IPS-11a (cell line): Measurements from ENCODE around the gene OPA1.

Source experiments
- H3K4me3 ChIP-seq: one replicate; pipeline ENCODE4 v1.5.1; 2013; ENCODE audit warnings: low read depth, low read length, control low read depth

The OPA1 gene

DNA sequence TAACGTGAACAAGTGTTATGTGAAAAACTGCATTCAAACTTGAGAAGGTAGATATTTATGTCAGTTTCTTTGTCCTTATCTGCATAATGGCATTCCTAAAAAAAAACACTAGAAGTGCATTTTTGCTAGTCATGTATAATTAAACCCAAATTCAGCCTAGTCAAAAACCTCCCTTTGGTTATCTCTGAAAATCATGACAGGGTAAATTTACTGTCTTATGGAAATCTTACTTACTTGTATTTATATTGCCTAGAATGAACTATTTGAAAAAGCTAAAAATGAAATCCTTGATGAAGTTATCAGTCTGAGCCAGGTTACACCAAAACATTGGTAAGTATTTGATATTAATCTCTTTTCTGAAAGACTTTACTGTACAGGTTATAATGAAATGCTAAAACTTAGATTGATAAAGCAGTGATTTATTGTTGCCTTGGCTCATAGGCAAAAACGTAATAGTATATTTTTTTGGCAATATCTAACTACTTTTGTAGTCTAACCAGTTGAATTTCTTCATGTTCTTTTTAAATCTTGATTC lies 55.6 kb downstream of the OPA1 start:
- no peak overlapping the region for H3K4me3 ChIP-seq

DNA sequence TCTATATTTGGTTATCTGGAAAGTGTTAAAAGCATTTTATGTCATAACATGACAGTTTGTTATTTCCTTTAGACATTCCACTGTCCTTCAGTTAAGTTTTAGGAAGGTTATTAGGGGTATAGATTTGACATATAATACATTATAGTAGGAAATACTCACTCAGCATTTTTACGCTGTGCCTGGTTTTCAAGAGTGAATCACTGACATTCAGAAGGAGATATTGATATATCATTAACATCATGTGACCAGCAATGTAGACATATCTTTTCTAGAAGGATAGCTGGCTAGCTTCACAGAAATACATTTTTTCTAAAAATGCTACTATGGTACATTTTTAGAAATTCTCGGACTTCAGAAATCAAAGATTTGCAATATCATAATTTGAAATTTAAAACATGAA lies 57.6 kb downstream of the OPA1 start:
- H3K4me3 ChIP-seq: no peak overlapping the region

DNA sequence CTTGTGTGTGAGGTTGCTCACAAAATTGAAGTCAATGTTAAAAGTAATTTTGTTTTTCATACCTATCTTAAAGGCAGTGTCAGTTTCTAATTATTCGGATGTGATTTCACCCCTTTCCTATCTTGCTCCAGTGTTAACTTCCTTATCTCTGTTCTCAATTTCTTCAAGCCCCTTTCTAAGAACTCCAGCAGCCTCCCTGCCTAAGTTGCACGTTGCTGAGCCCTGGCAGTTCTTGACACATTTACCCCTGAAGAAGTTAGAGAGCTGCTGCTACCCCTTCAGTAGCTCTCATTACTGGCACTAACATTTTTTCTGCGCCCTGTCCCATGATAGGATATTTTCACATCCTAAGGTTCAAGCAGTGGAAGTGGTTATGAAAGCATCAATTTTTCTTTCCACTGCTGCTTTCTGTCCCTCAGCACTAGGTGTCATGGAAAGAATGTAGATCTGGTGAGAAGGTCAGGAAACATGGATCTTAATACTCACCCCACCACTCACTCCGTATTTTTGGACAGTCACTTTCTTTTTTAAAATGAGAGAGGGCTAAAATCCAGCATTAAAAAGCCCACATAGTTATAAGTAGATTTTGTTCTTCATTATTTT lies 62.9 kb downstream of the OPA1 start:
- H3K4me3 ChIP-seq: no peak overlapping the region

DNA sequence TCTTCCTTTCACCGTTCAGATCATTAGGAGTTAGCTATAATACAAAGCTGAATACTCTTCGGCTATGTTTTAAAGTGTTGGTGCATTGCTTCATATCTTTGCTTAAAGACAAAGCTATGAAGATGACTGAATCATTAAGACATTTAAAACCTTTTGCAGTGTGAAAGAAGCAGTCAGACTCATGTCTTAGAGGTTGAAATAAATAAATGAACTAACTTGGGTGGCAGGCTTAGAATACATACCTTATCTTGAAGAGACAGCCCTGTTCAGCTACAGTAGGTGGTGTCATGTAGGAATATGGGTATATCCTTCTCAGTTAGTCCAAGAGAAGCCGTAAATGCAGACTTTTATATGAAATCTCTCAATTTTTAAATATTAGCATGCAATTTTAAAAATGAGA lies 63.4 kb downstream of the OPA1 start:
- no peak overlapping the region for H3K4me3 ChIP-seq

DNA sequence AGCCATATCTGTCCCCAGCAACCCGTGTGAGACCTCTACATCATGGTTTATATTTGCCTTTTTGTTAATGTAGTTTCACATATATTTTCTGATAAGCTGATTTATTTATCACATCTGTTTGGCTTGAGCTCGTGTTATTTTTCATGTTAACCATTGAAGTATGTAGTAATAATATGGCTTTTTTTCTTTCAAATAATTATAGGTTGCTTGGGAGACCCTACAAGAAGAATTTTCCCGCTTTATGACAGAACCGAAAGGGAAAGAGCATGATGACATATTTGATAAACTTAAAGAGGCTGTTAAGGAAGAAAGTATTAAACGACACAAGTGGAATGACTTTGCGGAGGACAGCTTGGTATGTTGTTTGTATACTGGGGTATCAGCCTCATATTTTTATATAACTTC lies 63.9 kb downstream of the OPA1 start:
- H3K4me3 ChIP-seq: no peak overlapping the region

DNA sequence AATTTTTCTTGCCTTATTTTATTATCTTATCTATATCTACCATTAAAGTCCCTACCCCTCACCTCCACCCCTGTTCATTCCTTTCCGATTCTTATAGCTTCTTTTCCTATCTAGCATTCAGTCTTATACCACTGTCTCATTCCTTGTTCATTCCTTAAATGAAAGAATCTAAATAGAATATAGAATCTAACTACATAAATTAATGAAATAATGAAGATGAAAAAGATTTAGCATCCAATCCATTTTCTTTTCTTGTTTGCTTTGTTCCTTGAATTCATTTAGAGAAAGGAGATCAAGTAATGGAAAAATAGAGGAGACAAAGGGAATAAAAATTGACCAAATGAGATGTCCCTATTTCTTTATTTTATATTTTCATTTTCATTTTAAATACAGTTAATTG lies 67.2 kb downstream of the OPA1 start:
- H3K4me3 ChIP-seq: no peak overlapping the region

- no peak overlapping the region for H3K4me3 ChIP-seq
These were observed 67.8 kb downstream of the OPA1 start for GRCh38 chr3:193660698-193661411.

GRCh38 chr3:193662757-193663322 lies 69.8 kb downstream of the OPA1 start:
- H3K4me3 ChIP-seq: no peak overlapping the region

DNA sequence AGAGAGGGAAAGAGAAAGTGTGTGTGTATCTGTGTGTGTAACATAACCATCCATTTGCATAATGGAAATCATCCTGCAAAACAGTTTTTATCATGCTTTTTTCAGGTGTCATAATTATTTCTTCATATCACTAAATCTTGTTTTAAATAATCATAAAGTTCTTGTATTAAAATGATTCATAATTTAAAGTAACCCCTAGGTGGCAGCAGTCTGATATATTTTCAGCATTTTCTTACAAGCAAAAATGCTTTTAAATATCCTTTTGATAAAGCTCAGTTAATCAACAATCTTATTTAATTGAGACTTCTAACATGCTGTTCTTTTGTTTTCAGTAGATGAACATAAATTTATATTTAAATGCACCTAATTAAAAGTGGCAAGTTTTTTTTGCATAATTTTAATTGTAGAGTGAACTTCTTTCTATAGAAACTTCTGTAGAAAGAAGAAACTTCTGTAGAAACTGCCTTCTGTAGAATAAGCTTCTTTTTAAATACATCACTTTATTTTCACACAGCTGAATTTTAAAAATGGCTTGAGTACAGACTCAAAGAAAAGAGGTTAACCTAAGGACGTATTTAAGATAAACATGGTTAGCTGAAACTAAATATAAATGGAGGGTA lies 72.5 kb downstream of the OPA1 start:
- H3K4me3 ChIP-seq: no peak overlapping the region

DNA sequence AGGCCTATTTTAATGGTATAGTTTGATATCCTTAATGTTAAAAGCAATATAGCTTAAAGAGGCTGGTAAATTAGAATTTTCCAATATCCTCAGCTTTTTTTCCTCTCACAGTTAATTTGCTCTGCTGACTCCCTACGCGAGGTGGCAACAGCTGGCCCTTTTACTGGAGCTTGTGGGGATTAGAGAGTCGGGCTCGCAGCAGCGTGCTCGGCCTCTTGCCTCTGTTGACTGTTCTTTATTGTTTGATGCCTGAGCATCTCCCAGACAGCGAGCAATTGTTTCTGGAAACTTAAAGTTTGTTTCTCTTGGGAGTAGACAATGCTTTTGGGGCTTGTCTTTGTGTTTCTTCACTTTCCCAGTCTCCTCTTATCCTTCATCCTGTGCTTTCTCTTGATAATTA lies 80.8 kb downstream of the OPA1 start:
- no peak overlapping the region for H3K4me3 ChIP-seq

DNA sequence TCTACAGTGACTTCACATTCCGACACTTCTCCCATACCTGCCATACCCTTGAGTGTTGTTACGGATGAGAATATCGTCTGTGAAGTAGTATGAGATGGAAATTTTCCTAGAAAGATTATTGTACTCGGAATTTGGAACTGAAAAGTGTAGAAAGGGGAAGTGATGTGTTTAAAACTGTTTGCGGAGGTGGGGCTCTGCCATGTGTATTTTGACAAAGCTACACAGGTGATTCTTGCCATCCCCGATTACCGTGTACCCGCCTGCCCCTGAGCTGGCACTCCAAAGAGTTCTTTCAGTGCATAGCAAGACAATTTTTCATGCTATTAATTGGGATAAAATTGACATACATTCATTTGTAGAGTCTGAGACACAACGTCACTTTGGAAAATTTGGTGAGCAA lies 81.7 kb downstream of the OPA1 start:
- no peak overlapping the region for H3K4me3 ChIP-seq

DNA sequence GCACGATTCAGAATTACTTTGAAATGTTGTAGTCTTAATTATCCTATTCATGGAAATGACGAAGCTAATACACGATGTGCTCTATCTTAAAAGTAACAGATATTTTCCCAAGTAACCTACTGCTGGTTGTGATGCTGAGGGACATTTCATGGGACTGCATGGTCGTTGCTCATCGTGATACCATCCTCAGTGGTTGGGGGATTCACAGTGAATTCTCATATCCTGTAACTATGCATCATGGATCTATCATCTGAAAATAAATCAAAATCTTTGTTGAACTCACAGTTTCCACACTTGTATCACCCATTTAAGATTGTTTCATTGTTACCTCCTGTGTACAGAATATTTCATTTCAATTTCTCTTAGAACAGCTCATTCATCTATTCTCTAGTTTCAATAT lies 84.7 kb downstream of the OPA1 start:
- H3K4me3 ChIP-seq: no peak overlapping the region

GRCh38 chr3:193680220-193680619 lies 87.2 kb downstream of the OPA1 start:
- H3K4me3 ChIP-seq: no peak overlapping the region

- no peak overlapping the region for H3K4me3 ChIP-seq
These were observed 88.6 kb downstream of the OPA1 start for GRCh38 chr3:193681631-193682030.

DNA sequence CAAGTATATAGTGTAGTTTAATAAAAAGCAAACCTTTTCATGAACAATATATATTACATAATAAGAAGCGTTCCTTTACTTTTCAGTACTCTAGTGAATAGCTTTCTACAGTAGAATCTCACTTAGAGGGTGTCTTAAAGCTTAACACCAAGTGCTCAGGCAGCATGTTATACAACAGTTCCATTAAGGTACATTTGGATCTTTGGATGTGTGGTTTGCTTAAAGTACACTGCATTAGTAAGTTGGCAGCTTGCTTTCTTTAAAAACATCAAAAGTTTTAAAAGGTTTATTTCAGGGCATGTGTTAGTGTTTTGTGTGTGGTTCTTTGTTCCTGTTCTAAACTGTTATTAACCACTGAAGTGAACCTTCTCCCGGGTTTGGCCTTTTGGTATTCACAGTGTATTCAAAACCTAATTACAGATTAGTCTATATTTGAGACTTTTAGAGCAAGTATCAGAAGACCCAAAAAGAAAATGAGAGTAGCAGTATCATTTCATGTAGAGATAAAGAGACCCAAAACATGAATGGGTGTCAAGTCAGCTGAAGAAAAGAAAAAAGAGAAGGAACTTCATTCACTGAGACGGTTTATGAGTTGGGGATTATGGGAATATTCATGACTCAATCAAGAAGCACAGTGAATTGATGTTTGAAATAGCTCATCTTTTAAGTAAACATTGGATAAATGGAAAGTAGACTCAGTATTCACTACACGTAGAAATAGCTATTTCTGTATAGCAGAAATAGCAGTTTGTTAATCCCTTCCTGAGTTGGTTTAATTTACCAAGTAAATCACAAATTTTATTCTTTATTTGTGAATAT lies 93.9 kb downstream of the OPA1 start:
- no peak overlapping the region for H3K4me3 ChIP-seq

DNA sequence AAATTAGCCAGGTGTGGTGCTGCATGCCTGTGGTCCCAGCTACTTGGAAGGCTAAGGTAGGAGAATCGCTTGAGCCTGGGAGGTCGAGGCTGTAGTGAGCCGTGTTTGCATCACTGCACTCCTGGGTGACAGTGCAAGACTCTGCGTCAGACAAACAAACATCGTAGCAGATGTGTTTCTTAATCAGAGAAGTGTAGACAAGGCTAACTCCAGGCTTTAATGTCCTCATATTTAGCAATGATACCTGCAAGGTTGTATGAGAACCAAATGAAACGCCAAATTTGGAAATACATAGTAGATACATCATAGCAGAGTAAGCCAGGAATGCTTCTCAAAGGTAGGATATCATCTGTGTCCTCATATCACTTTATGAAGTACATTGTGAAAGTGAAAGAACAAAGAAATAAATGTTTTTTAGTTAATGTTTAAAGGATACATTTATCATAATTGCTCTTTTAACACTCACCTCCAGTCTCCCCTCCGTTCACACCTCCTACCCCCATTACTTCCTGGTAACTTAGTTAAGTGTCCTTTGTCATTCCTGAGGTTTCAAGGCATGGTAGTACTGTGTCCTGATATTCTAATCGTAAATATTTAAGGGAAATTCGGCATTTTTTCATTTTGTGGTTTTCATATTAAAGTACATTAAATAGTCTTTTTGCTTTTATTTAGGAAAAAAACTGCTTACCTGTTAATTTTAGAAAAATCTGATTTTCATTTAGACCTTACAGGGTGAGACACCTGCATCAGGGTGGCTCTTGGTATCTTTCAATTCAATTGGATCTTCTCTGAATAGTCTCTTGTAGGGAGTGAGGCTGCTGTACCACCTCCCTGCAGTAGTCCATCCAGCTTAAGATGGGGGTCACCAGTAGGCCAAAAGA lies 96.1 kb downstream of the OPA1 start:
- no peak overlapping the region for H3K4me3 ChIP-seq

GRCh38 chr3:193693774-193694173 lies 100.8 kb downstream of the OPA1 start:
- H3K4me3 ChIP-seq: no peak overlapping the region

- H3K4me3 ChIP-seq: no peak overlapping the region
These were observed 109.1 kb downstream of the OPA1 start for GRCh38 chr3:193701953-193702635.

GRCh38 chr3:193702967-193703366 lies 110.0 kb downstream of the OPA1 start:
- H3K4me3 ChIP-seq: no peak overlapping the region

DNA sequence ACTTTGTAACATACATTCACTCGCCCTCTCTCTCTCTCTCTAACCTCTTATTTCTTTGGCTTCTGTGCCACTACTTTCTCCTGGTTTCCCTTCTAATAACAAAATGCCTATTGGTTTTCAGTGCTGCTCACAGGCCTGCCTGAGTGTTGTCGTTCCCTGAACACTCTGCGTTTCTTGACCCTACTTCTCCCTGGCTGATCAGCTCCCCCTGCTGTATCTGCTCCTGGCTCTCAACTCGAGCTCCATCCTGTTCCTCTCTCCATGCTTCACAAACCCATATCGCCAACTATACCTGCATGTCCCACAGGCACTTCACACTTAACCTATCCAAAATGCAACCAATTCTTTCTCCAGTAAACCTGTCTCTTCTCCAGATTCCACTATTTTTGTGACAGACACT lies 111.4 kb downstream of the OPA1 start:
- H3K4me3 ChIP-seq: no peak overlapping the region
